IMR-90 (cell line): ENCODE measurements around the gene KNCN.

Source experiments
- CEBPB ChIP-seq: IDR thresholded peaks from 2 replicates; pipeline ENCODE4 v1.6.1; 2012; ENCODE audit warnings: low read depth, low read length, improper control_type of control experiment
- CHD1 ChIP-seq: IDR thresholded peaks from 2 replicates; pipeline ENCODE4 v1.6.1; 2012; ENCODE audit warnings: low read depth, low read length, improper control_type of control experiment
- CTCF ChIP-seq: conservative IDR thresholded peaks from 2 replicates; pipeline ENCODE4 v1.5.1; 2012; ENCODE audit warnings: mild to moderate bottlenecking, low read depth, low read length, improper control_type of control experiment
- FOS ChIP-seq: fragments of 150-350 bp; IDR thresholded peaks from 2 replicates; pipeline ENCODE4 v1.6.1; 2016; ENCODE audit warnings: low read depth, low read length
- MAFK ChIP-seq: IDR thresholded peaks from 2 replicates; pipeline ENCODE4 v1.6.1; 2012; ENCODE audit warnings: low read depth, low read length, improper control_type of control experiment
- MXI1 ChIP-seq: IDR thresholded peaks from 2 replicates; pipeline ENCODE4 v1.6.1; 2012; ENCODE audit warnings: low read depth, mild to moderate bottlenecking, low read length, moderate library complexity, borderline replicate concordance
- POLR2A ChIP-seq: IDR thresholded peaks from 2 replicates; pipeline ENCODE4 v1.6.1; 2012; ENCODE audit warnings: mild to moderate bottlenecking, low read depth, low read length
- RAD21 ChIP-seq: IDR thresholded peaks from 2 replicates; pipeline ENCODE4 v1.6.1; 2012; ENCODE audit warnings: low read length, improper control_type of control experiment
- RCOR1 ChIP-seq: IDR thresholded peaks from 2 replicates; pipeline ENCODE4 v1.6.1; 2012; ENCODE audit warnings: mild to moderate bottlenecking, low read length, improper control_type of control experiment; ENCODE audit not compliant: insufficient replicate concordance
- SMC3 ChIP-seq: fragments of 150-350 bp; IDR thresholded peaks from 2 replicates; pipeline ENCODE4 v1.6.1; 2016; ENCODE audit warnings: low read depth, mild to moderate bottlenecking, antibody characterized with exemption, low read length, moderate library complexity
- TF ChIP-seq, protein P1 (sequence below): fragments of 150-350 bp; IDR thresholded peaks from 2 replicates; pipeline ENCODE4 v1.6.1; 2016; ENCODE audit warnings: low read depth, mild to moderate bottlenecking, low read length, moderate library complexity, borderline replicate concordance
- TF ChIP-seq, protein P2 (sequence below): fragments of 150-350 bp; IDR thresholded peaks from 2 replicates; pipeline ENCODE4 v1.6.1; 2017; ENCODE audit warnings: mild to moderate bottlenecking, antibody characterized with exemption, low read length, low read depth

GRCh38 chr1:46554597-46555381, 3.3 kb upstream of the KNCN start:
- TF ChIP-seq CTCF (no peak), POLR2A (no peak), MAFK (no peak), RAD21 (no peak), MXI1 (no peak), SMC3 (no peak), RCOR1 (no peak), FOS (no peak), CEBPB (no peak), CHD1 (no peak)
- TF ChIP-seq, protein P1, sequence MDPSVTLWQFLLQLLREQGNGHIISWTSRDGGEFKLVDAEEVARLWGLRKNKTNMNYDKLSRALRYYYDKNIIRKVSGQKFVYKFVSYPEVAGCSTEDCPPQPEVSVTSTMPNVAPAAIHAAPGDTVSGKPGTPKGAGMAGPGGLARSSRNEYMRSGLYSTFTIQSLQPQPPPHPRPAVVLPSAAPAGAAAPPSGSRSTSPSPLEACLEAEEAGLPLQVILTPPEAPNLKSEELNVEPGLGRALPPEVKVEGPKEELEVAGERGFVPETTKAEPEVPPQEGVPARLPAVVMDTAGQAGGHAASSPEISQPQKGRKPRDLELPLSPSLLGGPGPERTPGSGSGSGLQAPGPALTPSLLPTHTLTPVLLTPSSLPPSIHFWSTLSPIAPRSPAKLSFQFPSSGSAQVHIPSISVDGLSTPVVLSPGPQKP = no peak
- TF ChIP-seq, protein P2, sequence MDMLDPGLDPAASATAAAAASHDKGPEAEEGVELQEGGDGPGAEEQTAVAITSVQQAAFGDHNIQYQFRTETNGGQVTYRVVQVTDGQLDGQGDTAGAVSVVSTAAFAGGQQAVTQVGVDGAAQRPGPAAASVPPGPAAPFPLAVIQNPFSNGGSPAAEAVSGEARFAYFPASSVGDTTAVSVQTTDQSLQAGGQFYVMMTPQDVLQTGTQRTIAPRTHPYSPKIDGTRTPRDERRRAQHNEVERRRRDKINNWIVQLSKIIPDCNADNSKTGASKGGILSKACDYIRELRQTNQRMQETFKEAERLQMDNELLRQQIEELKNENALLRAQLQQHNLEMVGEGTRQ = no peak
